Upper lobe of left lung (tissue), 4 donors: ENCODE data around the gene IGIP.

Experiments used
- EP300 ChIP-seq, 4 donors: sonication (generic); formaldehyde crosslinking; IDR thresholded peaks; one replicate each; pipeline ENCODE4 v1.5.1; 2017; ENCODE audit warnings: antibody characterized with exemption in 4 of 4, control low read depth in 2 of 4
- TF ChIP-seq, protein P1 (sequence below), 6 experiments: fragments of 450-650 bp in 4 of 6; fragments of 200-600 bp in 2 of 6; sonication (generic) in 2 of 6; IDR thresholded peaks; one replicate each; pipeline ENCODE4 v1.5.1; 2016 to 2019; ENCODE audit warnings: antibody characterized with exemption in 6 of 6

DNA sequence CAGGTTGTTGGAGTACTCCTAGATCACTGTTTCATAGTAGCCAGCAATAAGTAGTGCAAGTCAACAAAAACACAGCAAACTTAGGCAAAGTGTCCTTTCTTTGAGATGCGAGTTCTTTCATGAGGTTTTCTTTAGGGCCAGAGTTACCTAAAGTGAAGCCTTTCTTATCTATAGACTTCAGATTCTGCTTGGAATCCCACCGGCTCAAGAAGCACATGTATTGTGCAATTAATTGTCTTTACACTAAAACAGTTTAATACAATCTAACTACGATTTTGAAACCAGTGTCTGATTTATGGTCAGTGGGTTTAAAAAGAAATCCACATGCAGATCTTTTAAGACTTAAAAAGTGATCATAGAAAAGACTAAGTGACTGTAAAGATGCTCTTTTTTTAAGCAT lies 8.2 kb upstream of the IGIP start:
- TF ChIP-seq, protein P1, sequence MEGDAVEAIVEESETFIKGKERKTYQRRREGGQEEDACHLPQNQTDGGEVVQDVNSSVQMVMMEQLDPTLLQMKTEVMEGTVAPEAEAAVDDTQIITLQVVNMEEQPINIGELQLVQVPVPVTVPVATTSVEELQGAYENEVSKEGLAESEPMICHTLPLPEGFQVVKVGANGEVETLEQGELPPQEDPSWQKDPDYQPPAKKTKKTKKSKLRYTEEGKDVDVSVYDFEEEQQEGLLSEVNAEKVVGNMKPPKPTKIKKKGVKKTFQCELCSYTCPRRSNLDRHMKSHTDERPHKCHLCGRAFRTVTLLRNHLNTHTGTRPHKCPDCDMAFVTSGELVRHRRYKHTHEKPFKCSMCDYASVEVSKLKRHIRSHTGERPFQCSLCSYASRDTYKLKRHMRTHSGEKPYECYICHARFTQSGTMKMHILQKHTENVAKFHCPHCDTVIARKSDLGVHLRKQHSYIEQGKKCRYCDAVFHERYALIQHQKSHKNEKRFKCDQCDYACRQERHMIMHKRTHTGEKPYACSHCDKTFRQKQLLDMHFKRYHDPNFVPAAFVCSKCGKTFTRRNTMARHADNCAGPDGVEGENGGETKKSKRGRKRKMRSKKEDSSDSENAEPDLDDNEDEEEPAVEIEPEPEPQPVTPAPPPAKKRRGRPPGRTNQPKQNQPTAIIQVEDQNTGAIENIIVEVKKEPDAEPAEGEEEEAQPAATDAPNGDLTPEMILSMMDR (IDR thresholded peaks at IDR 0.05): no peak
- no peak for TF ChIP-seq EP300 (IDR thresholded peaks at IDR 0.05)
